Gastroesophageal sphincter (tissue), 3 donors: ENCODE data around the gene TMUB2.

Experiments
- EP300 ChIP-seq: sonication (generic); formaldehyde crosslinking; IDR thresholded peaks from one replicate; pipeline ENCODE4 v1.6.1; 2017; ENCODE audit warnings: antibody characterized with exemption, mild to moderate bottlenecking
- POLR2A ChIP-seq, 2 donors: fragments of 450-650 bp; IDR thresholded peaks; one replicate each; pipeline ENCODE4 v1.6.1; 2017; ENCODE audit warnings: antibody characterized with exemption in 2 of 2, mild to moderate bottlenecking in 2 of 2, moderate library complexity in 1 of 2
- POLR2AphosphoS5 ChIP-seq: sonication (generic); formaldehyde crosslinking; IDR thresholded peaks from one replicate; pipeline ENCODE4 v1.6.1; 2017; ENCODE audit warnings: antibody characterized with exemption
- TF ChIP-seq, protein P1 (sequence below), 4 experiments: fragments of 200-600 bp in 2 of 4; fragments of 450-650 bp in 2 of 4; sonication (generic) in 1 of 4; IDR thresholded peaks; one replicate each; pipeline ENCODE4 v1.5.1; 2017 to 2019; ENCODE audit warnings: antibody characterized with exemption in 4 of 4, mild to moderate bottlenecking in 2 of 4, moderate library complexity in 2 of 4

DNA sequence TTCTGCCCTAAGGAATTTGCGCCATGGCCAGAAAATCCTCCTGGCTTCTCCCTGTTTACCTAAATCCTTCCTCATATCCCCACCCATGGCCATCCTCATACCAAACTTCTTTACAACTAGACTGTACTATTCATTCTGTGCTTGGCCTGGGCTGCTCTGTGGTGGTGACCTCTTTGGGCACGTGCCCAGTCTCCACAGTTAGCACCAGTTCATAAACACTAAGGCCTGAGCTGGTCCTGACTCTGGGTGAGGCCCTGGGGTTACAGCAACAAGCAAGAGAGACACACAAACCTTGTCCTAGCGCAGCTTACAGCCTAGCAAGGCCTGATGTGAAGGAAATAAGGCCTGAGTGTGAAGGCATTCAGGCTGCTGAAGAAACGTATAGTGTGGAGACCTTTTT is 16.0 kb downstream of the TMUB2 start:
- TF ChIP-seq, protein P1, sequence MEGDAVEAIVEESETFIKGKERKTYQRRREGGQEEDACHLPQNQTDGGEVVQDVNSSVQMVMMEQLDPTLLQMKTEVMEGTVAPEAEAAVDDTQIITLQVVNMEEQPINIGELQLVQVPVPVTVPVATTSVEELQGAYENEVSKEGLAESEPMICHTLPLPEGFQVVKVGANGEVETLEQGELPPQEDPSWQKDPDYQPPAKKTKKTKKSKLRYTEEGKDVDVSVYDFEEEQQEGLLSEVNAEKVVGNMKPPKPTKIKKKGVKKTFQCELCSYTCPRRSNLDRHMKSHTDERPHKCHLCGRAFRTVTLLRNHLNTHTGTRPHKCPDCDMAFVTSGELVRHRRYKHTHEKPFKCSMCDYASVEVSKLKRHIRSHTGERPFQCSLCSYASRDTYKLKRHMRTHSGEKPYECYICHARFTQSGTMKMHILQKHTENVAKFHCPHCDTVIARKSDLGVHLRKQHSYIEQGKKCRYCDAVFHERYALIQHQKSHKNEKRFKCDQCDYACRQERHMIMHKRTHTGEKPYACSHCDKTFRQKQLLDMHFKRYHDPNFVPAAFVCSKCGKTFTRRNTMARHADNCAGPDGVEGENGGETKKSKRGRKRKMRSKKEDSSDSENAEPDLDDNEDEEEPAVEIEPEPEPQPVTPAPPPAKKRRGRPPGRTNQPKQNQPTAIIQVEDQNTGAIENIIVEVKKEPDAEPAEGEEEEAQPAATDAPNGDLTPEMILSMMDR (IDR thresholded peaks at IDR 0.05), result no peak
- TF ChIP-seq POLR2A (IDR thresholded peaks at IDR 0.05) (no peak), POLR2AphosphoS5 (no peak), EP300 (no peak)
